NOMO-1 (cell line): Measurements from ENCODE around the gene SBK3.
"Not testable (repeated sequence)": the region's sequence is repeated elsewhere in the genome, so short reads cannot be mapped to it uniquely, and the experiment has no call there.

ENCODE experiments used
- DNase-seq, 2 experiments: peaks; one replicate each; lab custom pipeline; 2025; ENCODE audit not compliant: unreplicated experiment in 2 of 2; lab: John Stamatoyannopoulos, UW

The SBK3 gene

GRCh38 chr19:55541091-55541490 is 4.3 kb downstream of the SBK3 start:
- no peak for DNase-seq

- no peak for DNase-seq
These were observed 4.7 kb downstream of the SBK3 start for GRCh38 chr19:55540619-55541018.

GRCh38 chr19:55539090-55539984 is 6.0 kb downstream of the SBK3 start:
- no peak for DNase-seq

- DNase-seq, result no peak
These were observed 7.2 kb downstream of the SBK3 start for GRCh38 chr19:55538132-55538531.

- DNase-seq, result no peak
These were observed 7.6 kb downstream of the SBK3 start for GRCh38 chr19:55537741-55538111.

GRCh38 chr19:55536951-55537740 is 8.2 kb downstream of the SBK3 start, which contains the start of gene SBK2:
Gene SBK2 (minus strand): TSS chr19:55537133. CDS start chr19:55536294, 839 bp downstream.
- no peak for DNase-seq

GRCh38 chr19:55536366-55536765 is 9.0 kb downstream of the SBK3 start:
- DNase-seq, result no peak

GRCh38 chr19:55535965-55536350 is 9.4 kb downstream of the SBK3 start:
- DNase-seq, result no peak

GRCh38 chr19:55535173-55535964 is 10.0 kb downstream of the SBK3 start:
- DNase-seq, result no peak

GRCh38 chr19:55534280-55534679 is 11.1 kb downstream of the SBK3 start:
- not testable (repeated sequence) for DNase-seq

- no peak for DNase-seq
These were observed 14.3 kb downstream of the SBK3 start for GRCh38 chr19:55530996-55531395.

- no peak for DNase-seq
These were observed 15.6 kb downstream of the SBK3 start for GRCh38 chr19:55529636-55530234.

- no peak for DNase-seq
These were observed 17.1 kb downstream of the SBK3 start for GRCh38 chr19:55528030-55528803.

- no peak for DNase-seq
These were observed 17.9 kb downstream of the SBK3 start for GRCh38 chr19:55527197-55528029.

- DNase-seq, result no peak
These were observed 18.8 kb downstream of the SBK3 start for GRCh38 chr19:55526216-55527196.

- no peak for DNase-seq
These were observed 19.8 kb downstream of the SBK3 start for GRCh38 chr19:55525289-55526101.

- no peak for DNase-seq
These were observed 24.6 kb downstream of the SBK3 start for GRCh38 chr19:55520691-55521292.
